CD4-positive, alpha-beta memory T cell (primary cell): Measurements from ENCODE around the gene FIBCD1. TPM values are rescaled to one million over a fixed set of nuclear protein-coding genes. Genes with fewer than 3 reads are reported as not detected.

Experiments
- CTCF ChIA-PET: fragments of 350-600 bp; sonication (Branson Sonifier 250); formaldehyde crosslinking; loops from one replicate; lab custom pipeline; 2021; ENCODE audit warnings: inconsistent platforms; ENCODE audit not compliant: partially characterized antibody; lab: Charles Lee
- POLR2A ChIA-PET: fragments of 350-600 bp; sonication (Branson Sonifier 250); formaldehyde crosslinking; loops from one replicate; lab custom pipeline; 2021; ENCODE audit not compliant: partially characterized antibody; lab: Charles Lee
- DNase-seq, 5 donors: peaks; one replicate each; pipeline versions ENCODE4 v3.0.0 to v3.0.0-alpha.2; 2020 to 2022; ENCODE audit warnings: mixed read lengths in 1 of 5
- H3K27ac ChIP-seq: one replicate; pipeline ENCODE4 v1.7.0; 2013; ENCODE audit warnings: low read depth, low read length
- H3K27me3 ChIP-seq: 2 replicates; pipeline ENCODE4 v1.7.0; 2013; ENCODE audit warnings: mild to moderate bottlenecking, low read length, moderate library complexity; ENCODE audit not compliant: insufficient read depth
- H3K36me3 ChIP-seq: 2 replicates; pipeline ENCODE4 v1.7.0; 2013; ENCODE audit warnings: mild to moderate bottlenecking, low read length, moderate library complexity; ENCODE audit not compliant: insufficient read depth
- H3K4me1 ChIP-seq: 2 replicates; pipeline ENCODE4 v1.7.0; 2013; ENCODE audit warnings: mild to moderate bottlenecking, low read length, moderate library complexity; ENCODE audit not compliant: insufficient read depth
- H3K4me3 ChIP-seq, 2 donors: one replicate each; pipeline ENCODE4 v1.7.0; 2013; ENCODE audit warnings: low read length in 2 of 2, mild to moderate bottlenecking in 1 of 2
- H3K9me3 ChIP-seq, 2 donors: one replicate each; pipeline ENCODE4 v1.7.0; 2013; ENCODE audit warnings: low read length in 2 of 2, control low read depth in 1 of 2; ENCODE audit not compliant: control insufficient read depth in 1 of 2
- H3K27ac Mint-ChIP-seq, 7 donors: one replicate each; pipeline ENCODE4 v1.8.0; 2020 to 2021; ENCODE audit warnings: mixed read lengths in 7 of 7, mild to moderate bottlenecking in 6 of 7, inconsistent platforms in 3 of 7, moderate library complexity in 3 of 7
- H3K27me3 Mint-ChIP-seq, 2 donors: one replicate each; pipeline ENCODE4 v1.8.0; 2020 to 2021; ENCODE audit warnings: mixed read lengths in 2 of 2
- H3K36me3 Mint-ChIP-seq, 2 donors: one replicate each; pipeline ENCODE4 v1.8.0; 2020 to 2021; ENCODE audit warnings: mixed read lengths in 2 of 2, inconsistent platforms in 1 of 2, mild to moderate bottlenecking in 1 of 2
- H3K4me1 Mint-ChIP-seq, 4 donors: one replicate each; pipeline ENCODE4 v1.8.0; 2020 to 2021; ENCODE audit warnings: mixed read lengths in 4 of 4, mild to moderate bottlenecking in 1 of 4
- H3K4me3 Mint-ChIP-seq, 8 donors: one replicate each; pipeline ENCODE4 v1.8.0; 2020 to 2021; ENCODE audit warnings: mixed read lengths in 8 of 8, mild to moderate bottlenecking in 7 of 8, moderate library complexity in 6 of 8, inconsistent platforms in 3 of 8
- H3K9me3 Mint-ChIP-seq, 8 donors: one replicate each; pipeline ENCODE4 v1.8.0; 2020 to 2021; ENCODE audit warnings: mixed read lengths in 8 of 8, mild to moderate bottlenecking in 5 of 8, inconsistent platforms in 3 of 8, moderate library complexity in 1 of 8
- intact Hi-C: fragments of 100-400 bp; cut with micrococcal nuclease; formaldehyde crosslinking; loops from one replicate; pipeline ENCODE4 v1.15.1; 2023
- polyA plus RNA-seq, 2 donors: library from polyadenylated mRNA; unstranded; fragments of 300-500 nt; fragmentation: Illumina TruSeq; gene quantifications; one replicate each; pipeline ENCODE4 v1.2.3, GENCODE V29; 2021
- total RNA-seq, 2 experiments: library from RNA; stranded (reverse); gene quantifications; one replicate each; pipeline ENCODE4 v1.2.3, GENCODE V29; 2021

Gene FIBCD1
- total and polyA plus RNA-seq, 4 experiments from 2014 or later, result not detected

GRCh38 chr9:130897105-130897751, 41.8 kb downstream of the FIBCD1 start:
- POLR2A ChIA-PET, result no interaction called here
- H3K36me3 Mint-ChIP-seq, result no peaks in the 10 kb centered on the region
- CTCF ChIA-PET, result no interaction called here
- intact Hi-C loops, result no loop called here
- Histone ChIP-seq H3K4me1 (no peaks in the 10 kb centered on the region), H3K9me3 (no peaks in the 10 kb centered on the region), H3K4me3 (no peak overlapping the region), H3K27me3 (no peaks in the 10 kb centered on the region), H3K36me3 (no peaks in the 10 kb centered on the region), H3K27ac (no peak overlapping the region)
- no peaks in the 10 kb centered on the region for H3K9me3 Mint-ChIP-seq
- no peaks in the 10 kb centered on the region for H3K4me1 Mint-ChIP-seq
- peak in 1 of 5 donors; percentile 35 for DNase-seq
- H3K4me3 Mint-ChIP-seq, result no peak overlapping the region
- H3K27ac Mint-ChIP-seq, result no peak overlapping the region
- H3K27me3 Mint-ChIP-seq, result no peaks in the 10 kb centered on the region

- Histone ChIP-seq H3K9me3 (no peaks in the 10 kb centered on the region), H3K36me3 (no peaks in the 10 kb centered on the region), H3K4me1 (no peaks in the 10 kb centered on the region), H3K4me3 (no peak within 1 kb of the TSS), H3K27me3 (no peaks in the 10 kb centered on the region), H3K27ac (no peak within 1 kb of the TSS)
- POLR2A ChIA-PET, result no interaction called here
- no peak within 1 kb of the TSS for H3K4me3 Mint-ChIP-seq
- no peak within 1 kb of the TSS for H3K27ac Mint-ChIP-seq
- DNase-seq, result no peak
- intact Hi-C loops, result no loop called here
- H3K27me3 Mint-ChIP-seq, result no peaks in the 10 kb centered on the region
- H3K36me3 Mint-ChIP-seq, result no peaks in the 10 kb centered on the region
- no peaks in the 10 kb centered on the region for H3K4me1 Mint-ChIP-seq
- H3K9me3 Mint-ChIP-seq, result no peaks in the 10 kb centered on the region
- CTCF ChIA-PET, result no interaction called here
Measured at GRCh38 chr9:130896233-130897014, 42.6 kb downstream of the FIBCD1 start, which contains the start of gene QRFP. TSS of gene QRFP (minus strand) at chr9:130896812. CDS start at chr9:130893838, 2,974 bp downstream.

- ChIA-PET POLR2A (no interaction called here), CTCF (no interaction called here)
- intact Hi-C loops, result no loop called here
- no peak overlapping the region for H3K4me3 ChIP-seq
- H3K4me1 Mint-ChIP-seq, result no peaks in the 10 kb centered on the region
- DNase-seq, result no peak
- H3K4me1 ChIP-seq, result no peaks in the 10 kb centered on the region
- no peaks in the 10 kb centered on the region for H3K9me3 Mint-ChIP-seq
- H3K27me3 ChIP-seq, result no peaks in the 10 kb centered on the region
- H3K27ac ChIP-seq, result no peak overlapping the region
- no peak overlapping the region for H3K4me3 Mint-ChIP-seq
- H3K36me3 ChIP-seq, result no peaks in the 10 kb centered on the region
- no peak overlapping the region for H3K27ac Mint-ChIP-seq
- no peaks in the 10 kb centered on the region for H3K9me3 ChIP-seq
- H3K36me3 Mint-ChIP-seq, result peaks cover 0 to 3% of the 10 kb centered on the region in 2 donors
- H3K27me3 Mint-ChIP-seq, result no peaks in the 10 kb centered on the region
Measured at GRCh38 chr9:130895481-130896232, 43.4 kb downstream of the FIBCD1 start.

- no peaks in the 10 kb centered on the region for H3K4me1 Mint-ChIP-seq
- POLR2A ChIA-PET, result no interaction called here
- H3K27me3 ChIP-seq, result no peaks in the 10 kb centered on the region
Measured at GRCh38 chr9:130895038-130895437, 44.0 kb downstream of the FIBCD1 start.

GRCh38 chr9:130894546-130894945, 44.5 kb downstream of the FIBCD1 start:
- CTCF ChIA-PET, result no interaction called here
- intact Hi-C loops, result no loop called here
- no peak overlapping the region for H3K27ac Mint-ChIP-seq

More at GRCh38 chr9:130895038-130895437, 44.0 kb downstream of the FIBCD1 start:
- DNase-seq, result no peak
- intact Hi-C loops, result no loop called here
- Mint-ChIP-seq H3K4me3 (no peak overlapping the region), H3K27ac (peak overlapping the region in 1 of 7 donors; percentile 48), H3K9me3 (no peaks in the 10 kb centered on the region), H3K27me3 (no peaks in the 10 kb centered on the region), H3K36me3 (peaks cover 0 to 4% of the 10 kb centered on the region in 2 donors)
- Histone ChIP-seq H3K27ac (no peak overlapping the region), H3K9me3 (no peaks in the 10 kb centered on the region), H3K4me3 (no peak overlapping the region), H3K36me3 (no peaks in the 10 kb centered on the region), H3K4me1 (no peaks in the 10 kb centered on the region)
- CTCF ChIA-PET, result no interaction called here

GRCh38 chr9:130893341-130894101, 45.5 kb downstream of the FIBCD1 start:
- H3K4me3 Mint-ChIP-seq, result no peak overlapping the region

More at GRCh38 chr9:130894546-130894945, 44.5 kb downstream of the FIBCD1 start:
- no peaks in the 10 kb centered on the region for H3K27me3 Mint-ChIP-seq
- POLR2A ChIA-PET, result no interaction called here
- Histone ChIP-seq H3K27me3 (no peaks in the 10 kb centered on the region), H3K27ac (no peak overlapping the region), H3K4me3 (no peak overlapping the region), H3K36me3 (no peaks in the 10 kb centered on the region), H3K9me3 (no peaks in the 10 kb centered on the region), H3K4me1 (no peaks in the 10 kb centered on the region)
- no peaks in the 10 kb centered on the region for H3K9me3 Mint-ChIP-seq
- no peaks in the 10 kb centered on the region for H3K4me1 Mint-ChIP-seq
- peaks cover 0 to 4% of the 10 kb centered on the region in 2 donors for H3K36me3 Mint-ChIP-seq
- no peak for DNase-seq
- H3K4me3 Mint-ChIP-seq, result no peak overlapping the region

More at GRCh38 chr9:130893341-130894101, 45.5 kb downstream of the FIBCD1 start:
- DNase-seq, result no peak
- POLR2A ChIA-PET, result no interaction called here
- no peaks in the 10 kb centered on the region for H3K4me1 Mint-ChIP-seq
- CTCF ChIA-PET, result interaction anchor here (0.5 kb wide), 1 partner anchor 1390 kb away, joined by 3 read pairs; no protein-coding TSS in a partner anchor
- H3K36me3 ChIP-seq, result no peaks in the 10 kb centered on the region
- no peaks in the 10 kb centered on the region for H3K4me1 ChIP-seq
- no peaks in the 10 kb centered on the region for H3K9me3 ChIP-seq
- intact Hi-C loops, result no loop called here
- H3K36me3 Mint-ChIP-seq, result peaks cover 0 to 6% of the 10 kb centered on the region in 2 donors
- no peaks in the 10 kb centered on the region for H3K27me3 ChIP-seq
- no peaks in the 10 kb centered on the region for H3K27me3 Mint-ChIP-seq
- peak overlapping the region in 1 of 7 donors; percentile 42 for H3K27ac Mint-ChIP-seq
- H3K27ac ChIP-seq, result no peak overlapping the region
- H3K4me3 ChIP-seq, result no peak overlapping the region
- H3K9me3 Mint-ChIP-seq, result no peaks in the 10 kb centered on the region
